ENCODE results near the gene RNF146. TPM values are rescaled to one million over a fixed set of nuclear protein-coding genes. Genes with fewer than 3 reads are reported as not detected.
A peak's percentile ranks its signal among the peaks of the same experiment; 100 is the strongest.
"Not testable (repeated sequence)": the region's sequence is repeated elsewhere in the genome, so short reads cannot be mapped to it uniquely, and the experiment has no call there.

Gene RNF146
- 41.7 TPM for total RNA-seq
- long read RNA-seq, transcript RNF146-206 (5 exons, 843 nt), result minor isoform, 6 of 46 reads
- long read RNA-seq, transcript RNF146-213 (3 exons, 2,070 nt), result major isoform, 11 of 46 reads
- long read RNA-seq, transcript RNF146-202 (4 exons, 2,267 nt), result minor isoform, 7 of 46 reads
- long read RNA-seq, partial matches to known transcripts, result 1 of 46 reads
- long read RNA-seq, other reads (novel, unspliced or antisense), result 12 of 46 reads

GRCh38 chr6:127266178-127266891 lies at the start of gene RNF146:
TSS of gene RNF146 (plus strand) at chr6:127266864. CDS start at chr6:127280339, 13,475 bp downstream.
- DNase-seq (ENCODE audit: low spot score), result no peak

GRCh38 chr6:127219869-127220268 lies 46.8 kb upstream of the RNF146 start:
- DNase-seq (ENCODE audit: low spot score), result no peak

GRCh38 chr6:127221201-127221600 lies 45.5 kb upstream of the RNF146 start:
- DNase-seq (ENCODE audit: low spot score), result no peak

- DNase-seq (ENCODE audit: low spot score), result no peak
These were observed 44.2 kb upstream of the RNF146 start for GRCh38 chr6:127222418-127222817.

GRCh38 chr6:127225497-127225896 lies 41.2 kb upstream of the RNF146 start:
- no peak for DNase-seq (ENCODE audit: low spot score)

GRCh38 chr6:127233819-127234218 lies 32.8 kb upstream of the RNF146 start:
- not testable (repeated sequence) for DNase-seq (ENCODE audit: low spot score)

- DNase-seq (ENCODE audit: low spot score), result no peak
These were observed 23.2 kb upstream of the RNF146 start for GRCh38 chr6:127243501-127243900.

- DNase-seq (ENCODE audit: low spot score), result no peak
These were observed 19.3 kb upstream of the RNF146 start for GRCh38 chr6:127247114-127248096.

GRCh38 chr6:127249621-127250020 lies 17.0 kb upstream of the RNF146 start:
- no peak for DNase-seq (ENCODE audit: low spot score)

- no peak for DNase-seq (ENCODE audit: low spot score)
These were observed 11.4 kb upstream of the RNF146 start for GRCh38 chr6:127255286-127255685.

GRCh38 chr6:127262896-127263295 lies 3.8 kb upstream of the RNF146 start:
- no peak for DNase-seq (ENCODE audit: low spot score)

GRCh38 chr6:127263481-127263880 lies 3.2 kb upstream of the RNF146 start:
- DNase-seq (ENCODE audit: low spot score), result no peak

GRCh38 chr6:127266892-127267645 lies 405 bp downstream of the RNF146 start:
- peak; percentile 93 for DNase-seq (ENCODE audit: low spot score)

- no peak for DNase-seq (ENCODE audit: low spot score)
These were observed 1.3 kb downstream of the RNF146 start for GRCh38 chr6:127267646-127268625.

GRCh38 chr6:127272576-127272975 lies 5.9 kb downstream of the RNF146 start:
- DNase-seq (ENCODE audit: low spot score), result no peak

- DNase-seq (ENCODE audit: low spot score), result no peak
These were observed 6.8 kb downstream of the RNF146 start for GRCh38 chr6:127273499-127273898.

GRCh38 chr6:127276331-127276730 lies 9.7 kb downstream of the RNF146 start:
- DNase-seq (ENCODE audit: low spot score), result no peak

- DNase-seq (ENCODE audit: low spot score), result no peak
These were observed 11.5 kb downstream of the RNF146 start for GRCh38 chr6:127277878-127278843.

GRCh38 chr6:127279815-127280214 lies 13.2 kb downstream of the RNF146 start:
- DNase-seq (ENCODE audit: low spot score), result no peak
